ENCODE results near the gene AXIN2. TPM values are rescaled to one million over a fixed set of nuclear protein-coding genes. Genes with fewer than 3 reads are reported as not detected.

The AXIN2 gene
- polyA plus RNA-seq, 3 donors: 0.10 TPM; not detected in 2

DNA sequence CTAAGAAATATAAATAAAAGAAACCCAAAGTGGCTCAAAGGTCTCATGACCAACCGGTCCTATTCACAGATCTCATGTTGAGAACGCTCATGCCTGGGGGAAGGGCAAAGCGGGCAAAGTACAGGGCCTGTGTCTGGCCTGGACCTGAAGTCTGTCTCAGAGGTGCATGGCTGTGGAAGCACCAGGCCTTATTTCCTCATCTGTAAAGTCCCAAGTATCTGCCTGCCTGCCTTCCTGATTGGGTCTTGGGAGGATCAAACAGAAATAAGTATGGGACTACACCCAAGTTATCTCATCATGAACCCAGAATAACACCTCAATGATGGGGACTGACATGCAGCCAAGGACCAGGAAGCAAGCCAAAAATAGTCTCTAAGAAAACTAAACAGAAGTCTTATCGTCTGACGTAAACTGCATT lies 14.2 kb downstream of the AXIN2 start:
- H3K9me3 Mint-ChIP-seq: no peaks in the 10 kb centered on the region
- DNase-seq: no peak
- no peak overlapping the region for H3K27ac Mint-ChIP-seq
- H3K4me1 Mint-ChIP-seq: no peaks in the 10 kb centered on the region
- no peaks in the 10 kb centered on the region for H3K36me3 Mint-ChIP-seq
- WGBS (ENCODE audit: insufficient coverage): 94% methylated on average over 5 of the region's 5 CpGs
- H3K4me3 ChIP-seq (replicated peaks in 1 of 3; ENCODE audit: low read depth in 2 of 3, low read length in 3 of 3): no peak overlapping the region
- no peaks in the 10 kb centered on the region for H3K9me3 ChIP-seq (replicated peaks in 1 of 2; ENCODE audit: control insufficient read depth in 1 of 2, insufficient read depth in 1 of 2, low read length in 2 of 2)
- no peak overlapping the region for H3K9ac ChIP-seq (ENCODE audit: insufficient read depth, low read length, poor library complexity, severe bottlenecking)
- no peak overlapping the region for H3K27ac ChIP-seq (ENCODE audit: low read depth in 1 of 2, low read length in 2 of 2)
- intact Hi-C loops (cut with micrococcal nuclease): no loop called here
- H3K4me3 Mint-ChIP-seq: no peak overlapping the region
- H4K20me1 ChIP-seq (ENCODE audit: insufficient read depth, low read length): no peaks in the 10 kb centered on the region
- peaks cover 3 to 9% (median 6%) of the 10 kb centered on the region in 3 donors for H3K27me3 Mint-ChIP-seq (ENCODE audit: low read depth in 3 of 3)
- H2AFZ ChIP-seq (ENCODE audit: insufficient read depth, low read depth, low read length, poor library complexity, severe bottlenecking): no peak overlapping the region
- no peaks in the 10 kb centered on the region for H3K4me1 ChIP-seq (ENCODE audit: control insufficient read depth in 1 of 2, insufficient read depth in 2 of 2, low read length in 2 of 2)
- H3K79me2 ChIP-seq (ENCODE audit: insufficient read depth, low read length): no peaks in the 10 kb centered on the region
- H3K27me3 ChIP-seq (ENCODE audit: control insufficient read depth in 2 of 2, insufficient read depth in 2 of 2, low read length in 2 of 2): no peaks in the 10 kb centered on the region
- TF ChIP-seq, protein P1, sequence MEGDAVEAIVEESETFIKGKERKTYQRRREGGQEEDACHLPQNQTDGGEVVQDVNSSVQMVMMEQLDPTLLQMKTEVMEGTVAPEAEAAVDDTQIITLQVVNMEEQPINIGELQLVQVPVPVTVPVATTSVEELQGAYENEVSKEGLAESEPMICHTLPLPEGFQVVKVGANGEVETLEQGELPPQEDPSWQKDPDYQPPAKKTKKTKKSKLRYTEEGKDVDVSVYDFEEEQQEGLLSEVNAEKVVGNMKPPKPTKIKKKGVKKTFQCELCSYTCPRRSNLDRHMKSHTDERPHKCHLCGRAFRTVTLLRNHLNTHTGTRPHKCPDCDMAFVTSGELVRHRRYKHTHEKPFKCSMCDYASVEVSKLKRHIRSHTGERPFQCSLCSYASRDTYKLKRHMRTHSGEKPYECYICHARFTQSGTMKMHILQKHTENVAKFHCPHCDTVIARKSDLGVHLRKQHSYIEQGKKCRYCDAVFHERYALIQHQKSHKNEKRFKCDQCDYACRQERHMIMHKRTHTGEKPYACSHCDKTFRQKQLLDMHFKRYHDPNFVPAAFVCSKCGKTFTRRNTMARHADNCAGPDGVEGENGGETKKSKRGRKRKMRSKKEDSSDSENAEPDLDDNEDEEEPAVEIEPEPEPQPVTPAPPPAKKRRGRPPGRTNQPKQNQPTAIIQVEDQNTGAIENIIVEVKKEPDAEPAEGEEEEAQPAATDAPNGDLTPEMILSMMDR (IDR thresholded peaks at IDR 0.05): no peak
- H3K4me2 ChIP-seq (replicated peaks; ENCODE audit: extremely low read depth, low read length, poor library complexity, severe bottlenecking): no peak overlapping the region
- no peaks in the 10 kb centered on the region for H3K36me3 ChIP-seq (replicated peaks in 1 of 2; ENCODE audit: control insufficient read depth in 1 of 2, insufficient read depth in 2 of 2, low read length in 2 of 2)

DNA sequence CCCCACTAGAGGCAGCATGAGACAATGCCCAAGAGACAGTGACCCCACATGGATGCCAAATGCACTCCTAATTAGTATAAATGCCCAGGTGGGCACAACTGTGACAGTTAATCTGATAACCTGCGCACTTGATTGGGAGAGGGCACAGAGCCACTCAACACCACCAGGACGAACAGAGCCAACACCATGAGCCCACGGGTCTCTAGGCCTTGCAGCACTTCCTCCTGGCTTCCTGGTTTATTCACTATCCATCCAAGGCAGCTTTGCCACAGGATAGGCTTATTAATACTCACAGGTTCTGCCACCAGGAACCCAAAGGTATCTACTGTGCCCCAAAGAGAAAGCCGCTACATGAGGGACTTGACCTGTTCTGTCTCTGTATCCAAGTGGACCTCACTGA lies 14.9 kb downstream of the AXIN2 start:
- Histone ChIP-seq H3K9ac (ENCODE audit: insufficient read depth, low read length, poor library complexity, severe bottlenecking) (no peak overlapping the region), H3K36me3 (replicated peaks in 1 of 2; ENCODE audit: control insufficient read depth in 1 of 2, insufficient read depth in 2 of 2, low read length in 2 of 2) (no peaks in the 10 kb centered on the region), H3K27me3 (ENCODE audit: control insufficient read depth in 2 of 2, insufficient read depth in 2 of 2, low read length in 2 of 2) (no peaks in the 10 kb centered on the region), H3K9me3 (replicated peaks in 1 of 2; ENCODE audit: control insufficient read depth in 1 of 2, insufficient read depth in 1 of 2, low read length in 2 of 2) (no peaks in the 10 kb centered on the region), H3K4me2 (replicated peaks; ENCODE audit: extremely low read depth, low read length, poor library complexity, severe bottlenecking) (no peak overlapping the region), H3K27ac (ENCODE audit: low read depth in 1 of 2, low read length in 2 of 2) (no peak overlapping the region), H3K4me1 (ENCODE audit: control insufficient read depth in 1 of 2, insufficient read depth in 2 of 2, low read length in 2 of 2) (no peaks in the 10 kb centered on the region), H2AFZ (ENCODE audit: insufficient read depth, low read depth, low read length, poor library complexity, severe bottlenecking) (no peak overlapping the region), H3K4me3 (replicated peaks in 1 of 3; ENCODE audit: low read depth in 2 of 3, low read length in 3 of 3) (no peak overlapping the region), H4K20me1 (ENCODE audit: insufficient read depth, low read length) (no peaks in the 10 kb centered on the region), H3K79me2 (ENCODE audit: insufficient read depth, low read length) (no peaks in the 10 kb centered on the region)
- 82% methylated on average over 4 of the region's 4 CpGs for WGBS (ENCODE audit: insufficient coverage)
- Mint-ChIP-seq H3K27me3 (ENCODE audit: low read depth in 3 of 3) (peaks cover 4 to 9% (median 7%) of the 10 kb centered on the region in 3 donors), H3K36me3 (no peaks in the 10 kb centered on the region), H3K4me1 (no peaks in the 10 kb centered on the region), H3K9me3 (no peaks in the 10 kb centered on the region), H3K4me3 (no peak overlapping the region), H3K27ac (no peak overlapping the region)
- no peak for DNase-seq
- TF ChIP-seq, protein P1 (IDR thresholded peaks at IDR 0.05): no peak
- intact Hi-C loops (cut with micrococcal nuclease): no loop called here
